Measurements from ENCODE around the gene DCANP1.

DNA sequence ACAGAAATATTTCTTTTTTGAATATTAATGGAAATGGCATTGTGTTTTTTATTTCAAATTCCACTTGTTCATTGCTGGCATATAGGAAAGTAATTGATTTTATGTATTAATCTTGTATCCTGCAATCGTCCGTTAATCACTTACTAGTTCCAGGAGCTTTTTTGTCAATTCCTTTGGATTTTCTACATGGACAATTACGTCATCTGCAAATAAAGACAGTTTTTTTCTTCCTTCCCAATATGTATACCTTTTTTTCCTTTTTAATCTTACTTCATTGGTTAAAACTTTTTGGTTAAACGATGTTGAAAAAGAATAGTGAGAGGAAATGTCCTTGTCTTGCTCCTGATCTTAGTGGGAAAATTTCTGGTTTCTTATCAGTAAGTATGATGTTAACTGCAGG is 6.5 kb upstream of the DCANP1 start:
- no peak for TF ChIP-seq BCL11A (IDR thresholded peaks at IDR 0.05; ENCODE audit: low read depth, low read length)
- no peak for TF ChIP-seq CBFB (IDR thresholded peaks at IDR 0.05; ENCODE audit: low read depth)

All from GM12878 (cell line).